ENCODE data around the gene PPP1R3C. TPM values are rescaled to one million over a fixed set of nuclear protein-coding genes. Genes with fewer than 3 reads are reported as not detected.

Gene PPP1R3C
- total RNA-seq, 1 donor from 2014 or later = 6.4 TPM

DNA sequence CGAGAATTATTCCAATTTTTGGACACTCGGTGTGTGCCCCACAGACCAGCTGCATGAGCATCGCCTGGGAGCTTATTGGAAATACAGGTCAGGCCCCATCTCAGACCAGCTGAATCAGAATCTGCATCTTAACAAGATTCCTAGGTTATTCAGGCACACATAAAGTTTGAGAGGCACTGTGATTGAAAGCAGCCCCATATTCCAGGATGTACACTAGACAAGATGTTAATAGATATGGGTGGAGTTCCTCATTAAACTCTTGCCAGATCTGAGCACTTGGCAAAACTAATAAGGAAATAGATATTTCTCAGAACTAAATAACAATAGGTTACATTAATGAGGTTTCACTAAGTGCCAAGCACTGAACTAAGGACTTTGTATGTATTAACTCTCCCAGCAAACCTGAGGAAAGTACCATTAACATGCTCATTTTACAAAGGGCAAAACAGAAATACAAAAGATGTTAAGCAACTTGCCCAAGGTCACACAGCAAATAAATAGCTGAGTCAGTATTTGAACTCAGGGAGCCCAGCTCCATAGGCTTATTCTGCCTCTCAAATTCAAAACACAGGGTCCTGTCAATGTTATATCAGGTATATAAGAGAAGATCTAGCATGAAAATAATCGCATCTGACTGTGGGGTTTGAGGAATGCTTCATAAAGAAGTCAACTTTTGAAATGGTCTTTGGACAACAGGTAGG is 29.9 kb downstream of the PPP1R3C start:
- Histone ChIP-seq H3K79me2 (ENCODE audit: low read depth) (no peaks in the 10 kb centered on the region), H3K9ac (no peak overlapping the region)
- no peak overlapping the region for H3K4me3 Mint-ChIP-seq

DNA sequence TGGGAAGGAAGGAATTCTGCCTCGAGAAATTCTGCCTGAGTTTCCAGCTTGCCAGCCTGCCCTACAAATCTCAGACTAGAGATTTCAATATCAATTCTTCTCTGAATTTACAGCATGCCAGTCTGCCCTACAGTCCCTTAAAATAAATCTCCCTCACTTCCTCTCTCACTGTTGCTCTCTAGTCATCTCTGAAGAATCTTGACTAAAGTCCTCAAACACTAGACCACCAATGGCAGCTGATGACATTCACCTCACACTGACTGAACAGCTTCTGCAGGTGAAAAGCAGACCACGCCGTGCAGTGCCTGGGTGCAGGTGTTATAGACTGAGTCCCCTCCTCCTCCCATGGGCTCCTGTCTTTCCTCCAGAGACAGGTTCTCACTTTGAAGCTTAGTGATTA is 30.4 kb downstream of the PPP1R3C start:
- Mint-ChIP-seq H3K27ac (no peak overlapping the region), H3K27me3 (ENCODE audit: insufficient read depth, low read depth) (peaks cover 2% of the 10 kb centered on the region), H3K4me1 (no peaks in the 10 kb centered on the region), H3K9me3 (peaks cover 13% of the 10 kb centered on the region), H3K36me3 (no peaks in the 10 kb centered on the region), H3K4me3 (no peak overlapping the region)
- Histone ChIP-seq H3K4me1 (no peaks in the 10 kb centered on the region), H3K4me3 (no peak overlapping the region), H3K79me2 (ENCODE audit: low read depth) (no peaks in the 10 kb centered on the region), H3K9ac (no peak overlapping the region), H3K36me3 (no peaks in the 10 kb centered on the region), H2AFZ (replicated peaks) (no peak overlapping the region), H3K4me2 (no peak overlapping the region), H3K27me3 (no peaks in the 10 kb centered on the region), H3K9me3 (ENCODE audit: low read depth) (no peaks in the 10 kb centered on the region), H3K27ac (no peak overlapping the region), H3F3A (ENCODE audit: low read depth) (no peaks in the 10 kb centered on the region), H4K20me1 (ENCODE audit: low read depth) (no peaks in the 10 kb centered on the region)
- no peak for DNase-seq (ENCODE audit: low spot score)
- no peak for TF ChIP-seq CTCF (IDR thresholded peaks at IDR 0.05)
- TF ChIP-seq EZH2 (IDR thresholded peaks at IDR 0.05) = no peak
- TF ChIP-seq EZH2phosphoT487 (IDR thresholded peaks at IDR 0.05) = no peak

More for the DNA sequence above, 29.9 kb downstream of the PPP1R3C start:
- peaks cover 2% of the 10 kb centered on the region for H3K27me3 Mint-ChIP-seq (ENCODE audit: insufficient read depth, low read depth)
- no peak overlapping the region for H3K27ac Mint-ChIP-seq
- H3K9me3 ChIP-seq (ENCODE audit: low read depth) = no peaks in the 10 kb centered on the region
- H3K36me3 Mint-ChIP-seq = no peaks in the 10 kb centered on the region
- no peaks in the 10 kb centered on the region for H3K27me3 ChIP-seq
- H4K20me1 ChIP-seq (ENCODE audit: low read depth) = no peaks in the 10 kb centered on the region
- peaks cover 5% of the 10 kb centered on the region for H3K4me1 ChIP-seq
- no peaks in the 10 kb centered on the region for H3K36me3 ChIP-seq
- H3K4me1 Mint-ChIP-seq = no peaks in the 10 kb centered on the region
- H3K4me2 ChIP-seq = no peak overlapping the region
- no peaks in the 10 kb centered on the region for H3F3A ChIP-seq (ENCODE audit: low read depth)
- no peak overlapping the region for H3K27ac ChIP-seq
- no peak for DNase-seq (ENCODE audit: low spot score)
- H3K4me3 ChIP-seq = no peak overlapping the region
- no peak overlapping the region for H2AFZ ChIP-seq (replicated peaks)
- TF ChIP-seq CTCF (IDR thresholded peaks at IDR 0.05) = no peak
- TF ChIP-seq EZH2phosphoT487 (IDR thresholded peaks at IDR 0.05) = no peak
- TF ChIP-seq EZH2 (IDR thresholded peaks at IDR 0.05) = no peak
- peaks cover 13% of the 10 kb centered on the region for H3K9me3 Mint-ChIP-seq

DNA sequence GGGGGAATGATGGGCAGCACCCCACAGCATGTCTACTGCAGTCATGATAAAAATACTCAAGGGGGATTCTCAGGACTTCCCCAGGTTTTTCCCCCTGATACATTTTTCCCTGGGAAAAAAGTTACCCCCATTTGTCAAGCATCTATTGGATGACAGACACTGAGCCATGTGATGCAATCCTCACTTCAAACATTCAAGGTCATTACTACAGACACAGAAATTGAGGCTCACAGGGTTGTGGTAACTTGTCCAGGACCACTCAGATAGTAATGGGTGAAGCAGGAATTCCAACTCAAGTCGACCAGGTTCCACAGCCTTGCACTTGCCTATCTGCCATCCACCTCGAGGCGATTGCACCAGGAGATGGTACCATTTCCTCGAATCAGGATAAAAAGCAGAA is 31.7 kb downstream of the PPP1R3C start:
- no peaks in the 10 kb centered on the region for H3K36me3 ChIP-seq
- H3K4me3 ChIP-seq = no peak overlapping the region
- no peak overlapping the region for H3K9ac ChIP-seq
- peaks cover 9% of the 10 kb centered on the region for H3K9me3 Mint-ChIP-seq
- no peak overlapping the region for H2AFZ ChIP-seq (replicated peaks)
- no peak for DNase-seq (ENCODE audit: low spot score)
- H3K4me1 ChIP-seq = no peaks in the 10 kb centered on the region
- no peaks in the 10 kb centered on the region for H3K9me3 ChIP-seq (ENCODE audit: low read depth)
- TF ChIP-seq EZH2 (IDR thresholded peaks at IDR 0.05) (no peak), EZH2phosphoT487 (IDR thresholded peaks at IDR 0.05) (no peak), CTCF (IDR thresholded peaks at IDR 0.05) (no peak)
- H3K27ac Mint-ChIP-seq = no peak overlapping the region
- no peaks in the 10 kb centered on the region for H3K27me3 ChIP-seq
- H3F3A ChIP-seq (ENCODE audit: low read depth) = no peaks in the 10 kb centered on the region
- H3K4me3 Mint-ChIP-seq = no peak overlapping the region
- H3K4me2 ChIP-seq = no peak overlapping the region
- H3K27me3 Mint-ChIP-seq (ENCODE audit: insufficient read depth, low read depth) = peaks cover 2% of the 10 kb centered on the region
- H3K36me3 Mint-ChIP-seq = no peaks in the 10 kb centered on the region
- no peaks in the 10 kb centered on the region for H3K79me2 ChIP-seq (ENCODE audit: low read depth)
- H3K4me1 Mint-ChIP-seq = no peaks in the 10 kb centered on the region
- no peak overlapping the region for H3K27ac ChIP-seq
- no peaks in the 10 kb centered on the region for H4K20me1 ChIP-seq (ENCODE audit: low read depth)
